ENCODE data around the gene MRPS22. TPM values are rescaled to one million over a fixed set of nuclear protein-coding genes. Genes with fewer than 3 reads are reported as not detected.

Gene MRPS22
- polyA plus RNA-seq, 1 experiment = 38.2 TPM

DNA sequence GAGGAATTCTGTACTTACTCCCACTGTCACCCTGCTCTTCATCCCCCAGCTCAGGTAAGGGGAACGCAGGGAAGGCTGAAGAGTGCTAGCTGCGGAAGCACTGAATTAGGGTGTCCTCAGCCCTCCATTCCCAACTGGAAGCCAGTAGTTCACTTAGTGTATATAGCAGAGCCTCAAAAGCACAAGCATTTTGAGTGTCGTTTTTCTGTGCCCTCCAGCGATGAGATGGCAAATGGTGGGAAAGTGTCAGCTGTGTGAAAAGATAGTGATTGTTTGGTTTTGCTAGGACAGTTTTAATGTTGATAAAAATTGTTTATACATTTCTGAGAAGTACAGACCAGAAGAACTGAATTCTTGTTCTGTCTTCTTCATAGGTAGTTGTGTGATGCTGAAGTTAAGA, 10.8 kb downstream of the MRPS22 start:
- ChIA-PET CTCF (interaction anchor here (0.6 to 2.5 kb wide), 8 partner anchors 9 to 589 kb away, joined by 3 to 12 read pairs (median 4); no protein-coding TSS in a partner anchor), POLR2A (no interaction called here)
- H3K4me3 ChIP-seq (ENCODE audit: low read depth, low read length) = no peak overlapping the region
- TF ChIP-seq, protein P1, sequence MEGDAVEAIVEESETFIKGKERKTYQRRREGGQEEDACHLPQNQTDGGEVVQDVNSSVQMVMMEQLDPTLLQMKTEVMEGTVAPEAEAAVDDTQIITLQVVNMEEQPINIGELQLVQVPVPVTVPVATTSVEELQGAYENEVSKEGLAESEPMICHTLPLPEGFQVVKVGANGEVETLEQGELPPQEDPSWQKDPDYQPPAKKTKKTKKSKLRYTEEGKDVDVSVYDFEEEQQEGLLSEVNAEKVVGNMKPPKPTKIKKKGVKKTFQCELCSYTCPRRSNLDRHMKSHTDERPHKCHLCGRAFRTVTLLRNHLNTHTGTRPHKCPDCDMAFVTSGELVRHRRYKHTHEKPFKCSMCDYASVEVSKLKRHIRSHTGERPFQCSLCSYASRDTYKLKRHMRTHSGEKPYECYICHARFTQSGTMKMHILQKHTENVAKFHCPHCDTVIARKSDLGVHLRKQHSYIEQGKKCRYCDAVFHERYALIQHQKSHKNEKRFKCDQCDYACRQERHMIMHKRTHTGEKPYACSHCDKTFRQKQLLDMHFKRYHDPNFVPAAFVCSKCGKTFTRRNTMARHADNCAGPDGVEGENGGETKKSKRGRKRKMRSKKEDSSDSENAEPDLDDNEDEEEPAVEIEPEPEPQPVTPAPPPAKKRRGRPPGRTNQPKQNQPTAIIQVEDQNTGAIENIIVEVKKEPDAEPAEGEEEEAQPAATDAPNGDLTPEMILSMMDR (IDR thresholded peaks at IDR 0.05; ENCODE audit: insufficient read depth, low read depth, low read length) = no peak
- H3K36me3 ChIP-seq (ENCODE audit: control insufficient read depth, insufficient read depth, low read length) = peaks cover 16% of the 10 kb centered on the region
- H3K27me3 ChIP-seq (ENCODE audit: control insufficient read depth, insufficient read depth, low read length) = no peaks in the 10 kb centered on the region
- DNase-seq (ENCODE audit: low read depth) = no peak

DNA sequence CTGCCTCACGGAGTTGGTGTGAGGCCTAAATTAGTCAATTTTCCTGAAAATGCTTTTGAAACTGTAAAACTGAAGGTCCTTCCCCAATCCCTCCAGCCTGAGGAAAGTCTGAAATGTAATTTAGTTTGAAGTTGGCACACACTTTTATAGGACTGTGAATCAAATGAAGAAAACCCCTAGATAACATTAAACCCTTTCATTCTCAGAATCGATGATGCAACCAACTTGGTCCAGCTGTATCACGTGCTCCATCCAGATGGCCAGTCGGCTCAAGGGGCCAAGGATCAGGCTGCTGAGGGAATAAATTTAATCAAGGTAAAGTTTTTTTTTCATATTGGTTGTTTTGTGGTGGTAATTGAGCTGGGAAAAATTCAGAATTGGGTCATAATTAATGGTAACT, 11.7 kb downstream of the MRPS22 start:
- no peak overlapping the region for H3K4me3 ChIP-seq (ENCODE audit: low read depth, low read length)
- CTCF ChIA-PET = interaction anchor here (0.9 to 1.4 kb wide), 4 partner anchors 9 to 243 kb away, joined by 3 to 7 read pairs (median 4); no protein-coding TSS in a partner anchor
- POLR2A ChIA-PET = no interaction called here
- H3K27me3 ChIP-seq (ENCODE audit: control insufficient read depth, insufficient read depth, low read length) = no peaks in the 10 kb centered on the region
- TF ChIP-seq, protein P1 (IDR thresholded peaks at IDR 0.05; ENCODE audit: insufficient read depth, low read depth, low read length) = no peak
- no peak for DNase-seq (ENCODE audit: low read depth)
- H3K36me3 ChIP-seq (ENCODE audit: control insufficient read depth, insufficient read depth, low read length) = peaks cover 16% of the 10 kb centered on the region

DNA sequence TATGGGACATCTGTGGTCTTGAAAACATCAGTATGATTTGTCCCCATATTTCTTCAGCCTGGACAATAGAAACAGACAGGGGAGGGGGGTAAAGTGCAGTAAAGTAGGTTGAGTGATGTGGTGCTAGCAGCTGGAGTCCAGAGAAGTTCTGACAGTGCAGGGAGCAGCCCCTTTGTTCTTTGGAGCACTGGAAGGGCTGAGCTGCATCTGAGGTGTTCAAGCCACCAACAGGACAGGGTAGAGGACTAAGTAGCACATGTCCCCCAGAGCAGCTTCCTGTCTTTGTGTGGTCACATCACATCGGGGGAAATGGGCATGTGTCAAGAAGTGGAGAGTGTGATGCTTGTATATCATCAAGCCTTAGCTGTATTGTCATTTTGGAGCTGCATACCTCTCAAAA, 12.1 kb downstream of the MRPS22 start:
- Histone ChIP-seq H3K4me3 (ENCODE audit: low read depth, low read length) (no peak overlapping the region), H3K36me3 (ENCODE audit: control insufficient read depth, insufficient read depth, low read length) (peaks cover 18% of the 10 kb centered on the region), H3K27me3 (ENCODE audit: control insufficient read depth, insufficient read depth, low read length) (no peaks in the 10 kb centered on the region)
- ChIA-PET POLR2A (no interaction called here), CTCF (interaction anchor here (0.9 to 1.2 kb wide), 4 partner anchors 10 to 244 kb away, joined by 3 to 7 read pairs (median 4); partner anchors contain the start of gene MRPS22)
- TF ChIP-seq, protein P1 (IDR thresholded peaks at IDR 0.05; ENCODE audit: insufficient read depth, low read depth, low read length) = no peak
- DNase-seq (ENCODE audit: low read depth) = no peak

DNA sequence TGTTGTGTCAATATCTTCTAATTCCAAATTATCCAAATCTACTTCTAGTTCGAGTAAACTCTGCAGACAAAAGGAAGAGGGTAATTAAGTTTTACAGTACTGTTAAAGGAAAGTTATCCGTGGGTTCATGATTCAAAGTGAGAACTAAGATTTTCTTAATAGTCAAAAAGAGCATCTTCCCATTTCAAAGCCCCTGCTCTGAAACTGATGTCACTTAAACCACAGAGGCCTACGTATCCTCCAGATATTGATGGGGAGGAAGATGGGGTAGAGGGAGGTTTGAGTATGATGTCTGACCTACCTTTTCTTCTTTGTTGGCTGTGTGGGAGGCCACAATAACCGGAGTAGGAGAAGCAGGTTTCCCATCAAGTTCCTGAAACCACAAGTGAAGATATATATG, 14.1 kb downstream of the MRPS22 start:
- Histone ChIP-seq H3K27me3 (ENCODE audit: control insufficient read depth, insufficient read depth, low read length) (no peaks in the 10 kb centered on the region), H3K36me3 (ENCODE audit: control insufficient read depth, insufficient read depth, low read length) (peaks cover 20% of the 10 kb centered on the region), H3K4me3 (ENCODE audit: low read depth, low read length) (no peak overlapping the region)
- TF ChIP-seq, protein P1 (IDR thresholded peaks at IDR 0.05; ENCODE audit: insufficient read depth, low read depth, low read length) = no peak
- DNase-seq (ENCODE audit: low read depth) = no peak
- POLR2A ChIA-PET = no interaction called here
- CTCF ChIA-PET = no interaction called here

DNA sequence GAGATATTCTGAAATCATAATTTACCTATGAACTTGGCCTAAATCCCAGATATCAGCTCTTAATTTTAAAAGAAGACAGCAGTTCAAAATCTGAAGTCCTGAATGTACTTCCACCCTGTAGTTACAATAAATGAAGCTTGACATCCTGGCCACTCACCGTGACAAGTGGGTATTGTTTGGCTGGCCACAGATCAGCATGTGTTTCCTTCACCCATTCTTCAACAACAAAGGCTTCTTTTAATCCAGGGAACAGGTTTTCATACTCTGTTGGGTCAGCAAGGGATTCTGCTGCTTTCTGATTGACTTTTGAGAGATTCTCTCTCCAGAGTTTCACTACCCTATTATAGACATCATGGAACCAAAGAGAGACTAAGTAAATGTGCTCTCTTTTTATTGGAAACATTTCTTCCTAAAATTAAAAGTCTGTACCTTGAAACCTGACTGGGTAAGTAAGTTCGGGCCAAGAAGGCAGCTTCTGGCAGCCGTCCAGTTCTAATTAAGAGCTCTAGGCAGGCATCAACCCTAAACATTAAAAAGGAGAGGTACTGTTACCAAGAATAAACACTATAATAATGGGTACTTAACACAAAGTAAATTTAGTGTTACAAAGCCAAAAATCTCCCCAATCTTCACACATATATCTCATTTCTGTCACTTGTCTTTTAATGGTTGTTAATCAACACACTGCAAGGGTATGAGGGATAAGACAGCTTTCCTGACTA, 15.2 kb downstream of the MRPS22 start:
- H3K36me3 ChIP-seq (ENCODE audit: control insufficient read depth, insufficient read depth, low read length) = peaks cover 22% of the 10 kb centered on the region
- H3K27me3 ChIP-seq (ENCODE audit: control insufficient read depth, insufficient read depth, low read length) = no peaks in the 10 kb centered on the region
- CTCF ChIA-PET = interaction anchor here (1.4 kb wide), 1 partner anchor 17 kb away, joined by 3 read pairs; no protein-coding TSS in a partner anchor
- POLR2A ChIA-PET = interaction anchor here (0.6 kb wide), 1 partner anchor 8 kb away, joined by 3 read pairs; no protein-coding TSS in a partner anchor
- TF ChIP-seq, protein P1 (IDR thresholded peaks at IDR 0.05; ENCODE audit: insufficient read depth, low read depth, low read length) = no peak
- no peak overlapping the region for H3K4me3 ChIP-seq (ENCODE audit: low read depth, low read length)
- no peak for DNase-seq (ENCODE audit: low read depth)

Measured in BJ (cell line).